AG04450 (cell line): ENCODE data around the gene SPIN2B. TPM values are rescaled to one million over a fixed set of nuclear protein-coding genes. Genes with fewer than 3 reads are reported as not detected.
"Not testable (repeated sequence)": the region's sequence is repeated elsewhere in the genome, so short reads cannot be mapped to it uniquely, and the experiment has no call there.

Source experiments
- CTCF ChIA-PET: fragments of 300-600, 350-600 bp; formaldehyde crosslinking; extraction: SDS; loops from one replicate; lab custom pipeline; 2022; ENCODE audit warnings: antibody characterized with exemption, inconsistent platforms; lab: Charles Lee
- POLR2A ChIA-PET: fragments of 350-600 bp; formaldehyde crosslinking; extraction: SDS; loops from one replicate; lab custom pipeline; 2021; ENCODE audit warnings: antibody characterized with exemption, inconsistent platforms; lab: Yijun Ruan, JAX
- DNase-seq: peaks from one replicate; pipeline ENCODE4 v3.0.0-alpha.2; 2011; ENCODE audit warnings: low read depth, low spot score
- H3K27ac ChIP-seq: one replicate; pipeline ENCODE4 v1.5.1; 2012; ENCODE audit warnings: low read depth, low read length, control low read depth
- H3K27me3 ChIP-seq: one replicate; pipeline ENCODE4 v1.6.0; 2012; ENCODE audit warnings: low read length; ENCODE audit not compliant: control insufficient read depth, insufficient read depth
- H3K4me3 ChIP-seq: 2 replicates; pipeline ENCODE4 v1.5.1; 2011; ENCODE audit warnings: mild to moderate bottlenecking, low read depth, low read length, control low read depth
- H3K9me3 ChIP-seq: 2 replicates; pipeline ENCODE4 v1.5.1; 2012; ENCODE audit warnings: low read length; ENCODE audit not compliant: control insufficient read depth, insufficient read depth
- polyA plus RNA-seq: library from polyadenylated mRNA; depleted of rRNA; stranded (reverse); fragments of >200 nt; gene quantifications from 2 replicates; pipeline ENCODE4 v1.2.3, GENCODE V29; 2011
- TF ChIP-seq, protein P1 (sequence below): IDR thresholded peaks from 2 replicates; pipeline ENCODE4 v1.5.1; 2011; ENCODE audit warnings: low read depth, low read length, control low read depth, inconsistent platforms

SPIN2B gene
- polyA plus RNA-seq, 1 experiment: 11.0 TPM

DNA sequence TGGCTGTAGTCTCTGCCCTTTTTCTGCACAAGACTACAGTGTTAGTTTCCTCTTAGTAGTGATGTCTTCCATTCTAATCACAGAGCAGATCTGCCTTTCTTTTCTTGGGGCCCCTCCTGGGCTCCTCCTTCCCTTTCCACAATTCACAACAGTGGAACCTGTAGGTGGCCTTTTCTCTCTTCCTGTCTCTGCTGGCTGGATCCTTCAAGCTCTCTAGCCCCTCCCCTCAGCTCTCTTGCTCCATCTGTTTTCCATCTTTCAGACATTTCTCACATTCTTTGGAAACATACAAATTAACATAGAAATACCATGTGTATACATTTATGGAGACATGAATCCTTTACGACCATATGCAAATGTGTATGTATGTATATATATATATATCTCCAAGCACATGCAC lies 16.2 kb upstream of the SPIN2B start:
- no peak overlapping the region for H3K27ac ChIP-seq
- H3K4me3 ChIP-seq: peak overlapping the region; percentile 41
- no peaks in the 10 kb centered on the region for H3K27me3 ChIP-seq
- H3K9me3 ChIP-seq: no peaks in the 10 kb centered on the region
- ChIA-PET CTCF (no interaction called here), POLR2A (no interaction called here)
- DNase-seq: no peak
- TF ChIP-seq, protein P1, sequence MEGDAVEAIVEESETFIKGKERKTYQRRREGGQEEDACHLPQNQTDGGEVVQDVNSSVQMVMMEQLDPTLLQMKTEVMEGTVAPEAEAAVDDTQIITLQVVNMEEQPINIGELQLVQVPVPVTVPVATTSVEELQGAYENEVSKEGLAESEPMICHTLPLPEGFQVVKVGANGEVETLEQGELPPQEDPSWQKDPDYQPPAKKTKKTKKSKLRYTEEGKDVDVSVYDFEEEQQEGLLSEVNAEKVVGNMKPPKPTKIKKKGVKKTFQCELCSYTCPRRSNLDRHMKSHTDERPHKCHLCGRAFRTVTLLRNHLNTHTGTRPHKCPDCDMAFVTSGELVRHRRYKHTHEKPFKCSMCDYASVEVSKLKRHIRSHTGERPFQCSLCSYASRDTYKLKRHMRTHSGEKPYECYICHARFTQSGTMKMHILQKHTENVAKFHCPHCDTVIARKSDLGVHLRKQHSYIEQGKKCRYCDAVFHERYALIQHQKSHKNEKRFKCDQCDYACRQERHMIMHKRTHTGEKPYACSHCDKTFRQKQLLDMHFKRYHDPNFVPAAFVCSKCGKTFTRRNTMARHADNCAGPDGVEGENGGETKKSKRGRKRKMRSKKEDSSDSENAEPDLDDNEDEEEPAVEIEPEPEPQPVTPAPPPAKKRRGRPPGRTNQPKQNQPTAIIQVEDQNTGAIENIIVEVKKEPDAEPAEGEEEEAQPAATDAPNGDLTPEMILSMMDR: no peak

GRCh38 chrX:57137073-57137472 lies 15.7 kb upstream of the SPIN2B start, which contains the start of gene SPIN2A:
Gene SPIN2A (minus strand): TSS chrX:57137397. CDS start chrX:57136597, 800 bp downstream.
- CTCF ChIA-PET, H3K27ac ChIP-seq, H3K9me3 ChIP-seq, DNase-seq, POLR2A ChIA-PET, H3K27me3 ChIP-seq: not testable (repeated sequence)
- H3K4me3 ChIP-seq: peak within 1 kb of the TSS; percentile 41

DNA sequence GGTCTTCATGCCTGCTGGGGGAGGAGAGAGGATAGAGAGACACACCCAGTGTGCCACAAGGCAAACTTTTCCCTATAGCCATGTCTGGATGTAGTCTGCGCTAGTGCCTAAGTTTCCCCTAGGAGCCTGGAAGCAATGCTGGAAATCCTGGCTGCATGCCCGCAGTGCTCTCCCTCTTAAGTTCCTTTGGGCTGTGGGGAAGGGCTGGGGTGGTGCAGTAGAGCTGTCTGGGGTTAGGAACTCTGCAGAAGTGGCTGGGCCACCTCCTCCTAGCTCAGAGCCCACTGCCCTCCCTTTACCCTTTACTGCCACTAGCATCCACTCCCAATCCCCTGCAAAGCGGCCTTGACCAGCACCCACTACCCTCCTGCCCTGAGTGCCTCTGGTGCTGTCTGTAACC lies 15.2 kb upstream of the SPIN2B start:
- H3K27ac ChIP-seq, DNase-seq, CTCF ChIA-PET, H3K27me3 ChIP-seq, H3K9me3 ChIP-seq, POLR2A ChIA-PET, H3K4me3 ChIP-seq: not testable (repeated sequence)

GRCh38 chrX:57135287-57135686 lies 13.9 kb upstream of the SPIN2B start:
- TF ChIP-seq, protein P1: no peak
- no peaks in the 10 kb centered on the region for H3K27me3 ChIP-seq
- H3K9me3 ChIP-seq: no peaks in the 10 kb centered on the region
- H3K27ac ChIP-seq: no peak overlapping the region
- ChIA-PET CTCF (no interaction called here), POLR2A (no interaction called here)
- no peak overlapping the region for H3K4me3 ChIP-seq
- DNase-seq: no peak

GRCh38 chrX:57134702-57135101 lies 13.4 kb upstream of the SPIN2B start:
- POLR2A ChIA-PET: no interaction called here
- no peak for DNase-seq

GRCh38 chrX:57133706-57134105 lies 12.4 kb upstream of the SPIN2B start:
- CTCF ChIA-PET: no interaction called here
- Histone ChIP-seq H3K27ac (no peak overlapping the region), H3K27me3 (no peaks in the 10 kb centered on the region), H3K9me3 (no peaks in the 10 kb centered on the region), H3K4me3 (no peak overlapping the region)
- TF ChIP-seq, protein P1: no peak
- DNase-seq: no peak
- POLR2A ChIA-PET: no interaction called here

More at GRCh38 chrX:57134702-57135101, 13.4 kb upstream of the SPIN2B start:
- H3K27me3 ChIP-seq: no peaks in the 10 kb centered on the region
- H3K4me3 ChIP-seq: no peak overlapping the region
- TF ChIP-seq, protein P1: no peak
- CTCF ChIA-PET: no interaction called here
- no peaks in the 10 kb centered on the region for H3K9me3 ChIP-seq
- no peak overlapping the region for H3K27ac ChIP-seq

DNA sequence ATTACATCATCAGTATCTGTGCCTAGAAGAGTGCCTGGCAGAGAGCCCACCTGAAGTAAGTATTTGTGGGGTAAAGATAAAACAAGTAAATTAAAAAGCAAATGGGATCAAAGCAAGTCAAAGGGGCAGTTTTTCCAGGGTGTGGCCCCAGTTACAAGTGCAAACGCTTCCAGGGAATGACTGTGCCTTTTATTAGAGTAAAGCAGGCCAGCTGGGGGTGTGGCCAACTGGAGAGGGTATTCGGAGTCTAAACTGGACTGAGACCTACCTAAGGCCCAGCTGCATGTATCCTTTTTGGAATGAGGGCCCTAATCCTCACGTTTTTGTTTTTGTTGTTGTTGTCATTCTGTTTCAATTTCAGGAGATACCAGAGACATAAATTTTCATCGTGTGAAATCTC lies 11.9 kb upstream of the SPIN2B start:
- H3K4me3 ChIP-seq, CTCF ChIA-PET, POLR2A ChIA-PET, H3K27ac ChIP-seq, H3K9me3 ChIP-seq, DNase-seq, H3K27me3 ChIP-seq: not testable (repeated sequence)
